Adipose tissue (tissue), 3 donors: ENCODE measurements around the gene SFSWAP. TPM values are rescaled to one million over a fixed set of nuclear protein-coding genes. Genes with fewer than 3 reads are reported as not detected.
"Not testable (repeated sequence)": the region's sequence is repeated elsewhere in the genome, so short reads cannot be mapped to it uniquely, and the experiment has no call there.

Experiments used
- H3K27ac ChIP-seq: one replicate; pipeline ENCODE4 v1.5.1; 2013; ENCODE audit warnings: low read depth, low read length
- WGBS, 3 donors: extraction: QIAGEN DNeasy Blood & Tissue Kit; methylation state at CpG; one replicate each; pipeline ENCODE4 v1.1.7; 2013; 5-methylcytosine and 5-hydroxymethylcytosine counted together
- polyA plus RNA-seq, 3 donors: library from polyadenylated mRNA; stranded (reverse); fragments of 200-250 nt; gene quantifications; one replicate each; pipeline ENCODE4 v1.2.3, GENCODE V29; 2013
- donor health status: healthy with polysubstance abuse.
- donor health status: Bipolar disorder and iron deficiency.
- donor health status: healthy.

Gene SFSWAP
- polyA plus RNA-seq, 3 donors = 16.0 to 28.4 (median 18.1) TPM

- WGBS, 3 donors = 71 to 81% (median 80%) methylated on average over 11 of the region's 11 CpGs
- no peak overlapping the region for H3K27ac ChIP-seq
Measured at GRCh38 chr12:131694116-131694838, 16.6 kb upstream of the SFSWAP start.

- 79 to 88% (median 87%) methylated on average over 16 of the region's 16 CpGs for WGBS, 3 donors
- no peak overlapping the region for H3K27ac ChIP-seq
Measured at GRCh38 chr12:131695968-131696367, 14.9 kb upstream of the SFSWAP start.

GRCh38 chr12:131698286-131698685, 12.6 kb upstream of the SFSWAP start:
- 62 to 72% (median 63%) methylated on average over 12 of the region's 12 CpGs for WGBS, 3 donors
- H3K27ac ChIP-seq = no peak overlapping the region

GRCh38 chr12:131699434-131699833, 11.5 kb upstream of the SFSWAP start:
- WGBS, 3 donors = 21 to 75% (median 65%) methylated on average over 5 of the region's 5 CpGs
- H3K27ac ChIP-seq = no peak overlapping the region

GRCh38 chr12:131700271-131700670, 10.6 kb upstream of the SFSWAP start:
- 72 to 81% (median 80%) methylated on average over 8 of the region's 8 CpGs for WGBS, 3 donors
- no peak overlapping the region for H3K27ac ChIP-seq

GRCh38 chr12:131701705-131702572, 9.0 kb upstream of the SFSWAP start:
- 90 to 93% (median 91%) methylated on average over 10 to 11 of the region's 14 CpGs for WGBS, 3 donors
- no peak overlapping the region for H3K27ac ChIP-seq

- 93 to 96% (median 93%) methylated on average over 3 of the region's 3 CpGs for WGBS, 3 donors
- H3K27ac ChIP-seq = no peak overlapping the region
Measured at GRCh38 chr12:131702573-131702877, 8.4 kb upstream of the SFSWAP start.

GRCh38 chr12:131703161-131703560, 7.7 kb upstream of the SFSWAP start:
- no peak overlapping the region for H3K27ac ChIP-seq

- H3K27ac ChIP-seq = no peak overlapping the region
- 92 to 100% (median 95%) methylated on average over 2 of the region's 2 CpGs for WGBS, 3 donors
Measured at GRCh38 chr12:131704509-131704908, 6.4 kb upstream of the SFSWAP start.

GRCh38 chr12:131706709-131707108, 4.2 kb upstream of the SFSWAP start:
- H3K27ac ChIP-seq = not testable (repeated sequence)
- 75 to 88% (median 87%) methylated on average over 4 of the region's 4 CpGs for WGBS, 3 donors

- WGBS, 3 donors = 91 to 95% (median 92%) methylated on average over 3 of the region's 3 CpGs
- no peak overlapping the region for H3K27ac ChIP-seq
Measured at GRCh38 chr12:131709226-131709625, 1.7 kb upstream of the SFSWAP start.

- 1% methylated on average over 37 of the region's 37 CpGs for WGBS, 3 donors
- no peak overlapping the region for H3K27ac ChIP-seq
Measured at GRCh38 chr12:131711551-131712205, 788 bp downstream of the SFSWAP start.

GRCh38 chr12:131713349-131713748, 2.5 kb downstream of the SFSWAP start:
- no peak overlapping the region for H3K27ac ChIP-seq
- 78 to 88% (median 88%) methylated on average over 8 of the region's 8 CpGs for WGBS, 3 donors

GRCh38 chr12:131714759-131715158, 3.9 kb downstream of the SFSWAP start:
- H3K27ac ChIP-seq = no peak overlapping the region
- WGBS, 3 donors = 91 to 94% (median 92%) methylated on average over 14 of the region's 14 CpGs

- no peak overlapping the region for H3K27ac ChIP-seq
- WGBS, 3 donors = 80 to 88% (median 85%) methylated on average over 3 of the region's 3 CpGs
Measured at GRCh38 chr12:131716282-131716681, 5.4 kb downstream of the SFSWAP start.

- no peak overlapping the region for H3K27ac ChIP-seq
- WGBS, 3 donors = 90 to 93% (median 90%) methylated on average over 8 of the region's 8 CpGs
Measured at GRCh38 chr12:131720241-131720640, 9.4 kb downstream of the SFSWAP start.

- no peak overlapping the region for H3K27ac ChIP-seq
- 86 to 89% (median 86%) methylated on average over 7 of the region's 7 CpGs for WGBS, 3 donors
Measured at GRCh38 chr12:131720921-131721320, 10.0 kb downstream of the SFSWAP start.

GRCh38 chr12:131721548-131721947, 10.7 kb downstream of the SFSWAP start:
- 84 to 96% (median 96%) methylated on average over 1 of the region's 1 CpG for WGBS, 3 donors
- no peak overlapping the region for H3K27ac ChIP-seq

GRCh38 chr12:131723532-131723931, 12.6 kb downstream of the SFSWAP start:
- WGBS, 3 donors = 64 to 68% (median 67%) methylated on average over 5 of the region's 5 CpGs

More at GRCh38 chr12:131723532-131723931, 12.6 kb downstream of the SFSWAP start:
- no peak overlapping the region for H3K27ac ChIP-seq
